HepG2 (cell line): ENCODE measurements around the gene TUBB. TPM values are rescaled to one million over a fixed set of nuclear protein-coding genes. Genes with fewer than 3 reads are reported as not detected.

Experiments used
- AGO1 ChIP-seq: fragments of 200-400 bp; formaldehyde crosslinking; IDR thresholded peaks from 2 replicates; pipeline ENCODE4 v1.6.1; 2017; ENCODE audit warnings: mild to moderate bottlenecking, low read depth, low read length, moderate library complexity; ENCODE audit not compliant: poor library complexity, severe bottlenecking
- ARID2 ChIP-seq: sonication (generic); formaldehyde crosslinking; IDR thresholded peaks from 2 replicates; pipeline ENCODE4 v1.8.1; 2022; ENCODE audit warnings: mild to moderate bottlenecking, missing genetic modification reagents, borderline replicate concordance
- ERF ChIP-seq: IDR thresholded peaks from 2 replicates; pipeline ENCODE4 v1.6.1; 2018; ENCODE audit warnings: missing biosample characterization, missing genetic modification reagents
- MED13 ChIP-seq: sonication (generic); formaldehyde crosslinking; IDR thresholded peaks from 2 replicates; pipeline ENCODE4 v1.5.0; 2020; ENCODE audit warnings: missing genetic modification reagents
- MXD4 ChIP-seq: IDR thresholded peaks from 2 replicates; pipeline ENCODE4 v1.6.1; 2016; ENCODE audit warnings: mild to moderate bottlenecking, missing biosample characterization, missing genetic modification reagents
- NKX3-1 ChIP-seq: sonication (generic); formaldehyde crosslinking; IDR thresholded peaks from 2 replicates; pipeline ENCODE4 v1.5.0; 2020; ENCODE audit warnings: missing genetic modification reagents
- PATZ1 ChIP-seq: sonication (generic); formaldehyde crosslinking; IDR thresholded peaks from 2 replicates; pipeline ENCODE4 v1.4.0; 2020; ENCODE audit warnings: missing genetic modification reagents
- RXRB ChIP-seq: IDR thresholded peaks from 2 replicates; pipeline ENCODE4 v1.6.1; 2016; ENCODE audit warnings: borderline replicate concordance, missing genetic modification reagents, missing compliant biosample characterization
- SIX4 ChIP-seq: sonication (generic); formaldehyde crosslinking; IDR thresholded peaks from 2 replicates; pipeline ENCODE4 v1.4.0; 2020; ENCODE audit warnings: missing genetic modification reagents
- TARDBP ChIP-seq: sonication (generic); formaldehyde crosslinking; IDR thresholded peaks from 2 replicates; pipeline ENCODE4 v1.8.0; 2022; ENCODE audit warnings: mild to moderate bottlenecking, missing genetic modification reagents
- TSC22D2 ChIP-seq: sonication (generic); formaldehyde crosslinking; IDR thresholded peaks from 2 replicates; pipeline ENCODE4 v1.5.1; 2020; ENCODE audit warnings: missing genetic modification reagents, mild to moderate bottlenecking, borderline replicate concordance
- ZBTB1 ChIP-seq: sonication (generic); formaldehyde crosslinking; IDR thresholded peaks from 2 replicates; pipeline ENCODE4 v1.4.0; 2020; ENCODE audit warnings: missing genetic modification reagents, borderline replicate concordance
- ZBTB7B ChIP-seq: sonication (generic); formaldehyde crosslinking; IDR thresholded peaks from 2 replicates; pipeline ENCODE4 v1.4.0; 2020; ENCODE audit warnings: missing genetic modification reagents
- ZNF276 ChIP-seq: sonication (generic); formaldehyde crosslinking; IDR thresholded peaks from 2 replicates; pipeline ENCODE4 v1.4.0; 2020; ENCODE audit warnings: mild to moderate bottlenecking, low read depth, missing genetic modification reagents
- ZNF280D ChIP-seq: sonication (generic); formaldehyde crosslinking; IDR thresholded peaks from 2 replicates; pipeline ENCODE4 v1.5.1; 2020; ENCODE audit warnings: mild to moderate bottlenecking, missing genetic modification reagents
- ZNF570 ChIP-seq: sonication (generic); formaldehyde crosslinking; IDR thresholded peaks from 2 replicates; pipeline ENCODE4 v1.4.0; 2020; ENCODE audit warnings: mild to moderate bottlenecking, missing genetic modification reagents, borderline replicate concordance
- ZNF891 ChIP-seq: sonication (generic); formaldehyde crosslinking; IDR thresholded peaks from 2 replicates; pipeline ENCODE4 v1.5.0; 2020; ENCODE audit warnings: mild to moderate bottlenecking, missing genetic modification reagents
- polyA plus RNA-seq, 8 experiments: library from polyadenylated mRNA; depleted of rRNA in 3 of 8; stranded (reverse) in 7 of 8; unstranded in 1 of 8; fragments of >200 nt; fragmentation: Illumina TruSeq in 4 of 8; extraction: Trizol in 4 of 8; gene quantifications; 2 replicates each; pipeline versions ENCODE4 v1.2.1 to v1.2.3, GENCODE V29; 2011 to 2016; ENCODE audit warnings: low read depth in 4 of 8, missing spikeins in 1 of 8, mixed read lengths in 1 of 8; ENCODE audit not compliant: insufficient read depth in 1 of 8
- total RNA-seq, 5 experiments: library from RNA; depleted of rRNA; stranded (reverse); fragments of >200 nt; fragmentation: Illumina TruSeq; extraction: Trizol; gene quantifications; 2 replicates each; pipeline ENCODE4 v1.2.3, GENCODE V29; 2016; ENCODE audit warnings: low read depth in 1 of 5
- TF ChIP-seq, protein P1 (sequence below): sonication (generic); formaldehyde crosslinking; IDR thresholded peaks from 2 replicates; pipeline ENCODE4 v1.5.1; 2020; ENCODE audit warnings: missing genetic modification reagents, mild to moderate bottlenecking, borderline replicate concordance

Gene TUBB
- total and polyA plus RNA-seq, 2 of the 13 experiments (the other 11 are each of a cell fraction or from before 2014, with no cell fraction given) = 911 to 1,163 TPM

DNA sequence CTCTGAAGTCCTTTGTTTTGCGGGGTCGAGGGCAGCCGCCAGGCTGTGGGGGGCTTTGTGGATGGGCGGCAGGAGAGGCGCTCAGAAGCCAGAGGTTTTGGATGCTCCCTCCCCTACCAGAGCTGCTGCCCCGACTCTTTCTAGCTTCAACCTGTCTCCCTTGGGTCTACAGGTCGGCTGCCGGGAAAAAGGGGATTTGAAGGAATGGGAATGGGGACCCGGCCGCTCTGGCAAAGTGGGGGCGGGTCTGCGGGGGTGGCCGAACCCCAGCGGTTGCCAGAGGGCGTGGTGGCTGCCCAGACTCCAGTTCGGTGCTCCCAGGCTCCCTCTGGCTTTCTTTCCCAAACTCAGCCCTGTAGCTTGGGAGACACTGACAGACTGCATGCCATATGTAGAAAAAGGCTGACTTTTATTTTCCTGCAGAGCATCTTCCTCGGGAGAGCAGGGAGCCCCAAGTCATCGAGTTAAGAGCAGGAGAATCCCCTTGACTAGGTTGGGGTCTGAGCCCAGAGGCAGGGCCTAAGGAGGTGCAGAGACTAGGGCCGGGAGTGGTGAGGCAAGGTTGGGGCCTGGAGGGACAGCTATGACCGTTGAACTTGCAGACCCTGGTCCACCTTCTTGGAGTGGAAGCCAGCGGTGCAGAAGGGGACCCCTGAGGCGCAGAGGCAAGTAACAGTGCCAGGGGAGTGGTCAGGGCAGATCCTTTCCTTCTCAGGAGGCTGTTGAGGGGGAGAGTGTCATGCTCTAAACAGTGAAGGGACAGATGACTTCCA lies 32.3 kb upstream of the TUBB start (continued):
- TF ChIP-seq, protein P1, sequence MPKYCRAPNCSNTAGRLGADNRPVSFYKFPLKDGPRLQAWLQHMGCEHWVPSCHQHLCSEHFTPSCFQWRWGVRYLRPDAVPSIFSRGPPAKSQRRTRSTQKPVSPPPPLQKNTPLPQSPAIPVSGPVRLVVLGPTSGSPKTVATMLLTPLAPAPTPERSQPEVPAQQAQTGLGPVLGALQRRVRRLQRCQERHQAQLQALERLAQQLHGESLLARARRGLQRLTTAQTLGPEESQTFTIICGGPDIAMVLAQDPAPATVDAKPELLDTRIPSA (CRISPR knock-in tag) = no peak
- TF ChIP-seq ARID2 (CRISPR knock-in tag) (no peak), ZBTB7B (CRISPR knock-in tag) (peak; percentile 10; the same call in 1 of the 2 replicates), SIX4 (CRISPR knock-in tag) (no peak), AGO1 (no peak), TARDBP (0 out of 2 replicates have a peak, but pooled peaks have one; percentile 18), NKX3-1 (CRISPR knock-in tag) (peak; percentile 78; the same call in 1 of the 2 replicates), TSC22D2 (CRISPR knock-in tag) (no peak), ZNF280D (CRISPR knock-in tag) (peak; percentile 20; the same call in 1 of the 2 replicates), ZNF570 (no peak), RXRB (no peak), ERF (no peak), ZNF891 (CRISPR knock-in tag) (no peak), MXD4 (0 out of 2 replicates have a peak, but pooled peaks have one; percentile 12), ZNF276 (CRISPR knock-in tag) (no peak; the same call in 1 of the 2 replicates), MED13 (peak; percentile 10; the same call in 1 of the 2 replicates), ZBTB1 (CRISPR knock-in tag) (no peak), PATZ1 (CRISPR knock-in tag) (peak; percentile 52; the same call in 1 of the 2 replicates)
